ENCODE results near the gene AFMID. TPM values are rescaled to one million over a fixed set of nuclear protein-coding genes. Genes with fewer than 3 reads are reported as not detected.

AFMID gene
- total and polyA plus RNA-seq, 2 of the 13 experiments (the other 11 are each of a cell fraction or from before 2014, with no cell fraction given): 249 to 270 TPM

GRCh38 chr17:78237401-78238012 lies 50.3 kb downstream of the AFMID start (continued):
- no peak for TF ChIP-seq ZMYM3 (CRISPR knock-in tag; IDR thresholded peaks at IDR 0.05)
- TF ChIP-seq NRL (CRISPR knock-in tag; IDR thresholded peaks at IDR 0.05; ENCODE audit: borderline replicate concordance): no peak
- no peak for TF ChIP-seq E2F5 (CRISPR knock-in tag; conservative IDR thresholded peaks at IDR 0.05)
- no peak for TF ChIP-seq HMG20B (CRISPR knock-in tag; conservative IDR thresholded peaks at IDR 0.05)
- no peak for TF ChIP-seq ZNF253 (CRISPR knock-in tag; IDR thresholded peaks at IDR 0.05; ENCODE audit: borderline replicate concordance)
- TF ChIP-seq ZNF746 (CRISPR knock-in tag; IDR thresholded peaks at IDR 0.05): no peak
- no peak for TF ChIP-seq ZIK1 (CRISPR knock-in tag; IDR thresholded peaks at IDR 0.05; ENCODE audit: borderline replicate concordance, low read depth)
- no peak for TF ChIP-seq ZNF350 (CRISPR knock-in tag; IDR thresholded peaks at IDR 0.05; ENCODE audit: borderline replicate concordance, low read depth)
- TF ChIP-seq ZBTB40 (IDR thresholded peaks at IDR 0.05): no peak
- TF ChIP-seq ZBTB40 (CRISPR knock-in tag; IDR thresholded peaks at IDR 0.05): 0 out of 2 replicates have a peak, but pooled peaks have one; percentile 47
- TF ChIP-seq NONO (IDR thresholded peaks at IDR 0.05): no peak
- TF ChIP-seq NONO (CRISPR knock-in tag; conservative IDR thresholded peaks at IDR 0.05): 0 out of 2 replicates have a peak, but pooled peaks have one; percentile 7
- TF ChIP-seq ZNF737 (CRISPR knock-in tag; IDR thresholded peaks at IDR 0.05; ENCODE audit: borderline replicate concordance): no peak
- no peak for TF ChIP-seq ZFX (CRISPR knock-in tag; IDR thresholded peaks at IDR 0.05; ENCODE audit: low read depth)
- no peak for TF ChIP-seq SP2 (CRISPR knock-in tag; IDR thresholded peaks at IDR 0.05)
- TF ChIP-seq SALL1 (CRISPR knock-in tag; IDR thresholded peaks at IDR 0.05): no peak
- no peak for TF ChIP-seq ELF4 (CRISPR knock-in tag; IDR thresholded peaks at IDR 0.05; ENCODE audit: borderline replicate concordance)
- TF ChIP-seq ZNF800 (CRISPR knock-in tag; IDR thresholded peaks at IDR 0.05): no peak
- TF ChIP-seq MEF2D (CRISPR knock-in tag; IDR thresholded peaks at IDR 0.05): 0 out of 2 replicates have a peak, but pooled peaks have one; percentile 45

Measured in HepG2 (cell line).